Parietal lobe (tissue), 1 donor: Measurements from ENCODE around the gene LIMCH1. TPM values are rescaled to one million over a fixed set of nuclear protein-coding genes. Genes with fewer than 3 reads are reported as not detected.

Source experiments
- total RNA-seq: library from RNA; depleted of rRNA; stranded (reverse); fragments of >200 nt; gene quantifications from one replicate; pipeline ENCODE4 v1.2.3, GENCODE V29; 2014

The LIMCH1 gene
- total RNA-seq: 282 TPM

GRCh38 chr4:41538017-41538733, at the start of gene LIMCH1:
Gene LIMCH1, plus strand, starts transcription at chr4:41538157. Its CDS starts 67,839 bp downstream, at chr4:41605996.

GRCh38 chr4:41748571-41749475, 210.9 kb downstream of the LIMCH1 start, which contains the start of gene PHOX2B:
Gene PHOX2B, minus strand, starts transcription at chr4:41748725. Its CDS starts 115 bp downstream, at chr4:41748610.

Other genes with a start within 250 kb of the LIMCH1 start
- not detected for gene PHOX2B, start 210.6 kb downstream of the LIMCH1 start, total RNA-seq